Measurements from ENCODE around the gene ARID2.
A peak's percentile ranks its signal among the peaks of the same experiment; 100 is the strongest.

The ARID2 gene

DNA sequence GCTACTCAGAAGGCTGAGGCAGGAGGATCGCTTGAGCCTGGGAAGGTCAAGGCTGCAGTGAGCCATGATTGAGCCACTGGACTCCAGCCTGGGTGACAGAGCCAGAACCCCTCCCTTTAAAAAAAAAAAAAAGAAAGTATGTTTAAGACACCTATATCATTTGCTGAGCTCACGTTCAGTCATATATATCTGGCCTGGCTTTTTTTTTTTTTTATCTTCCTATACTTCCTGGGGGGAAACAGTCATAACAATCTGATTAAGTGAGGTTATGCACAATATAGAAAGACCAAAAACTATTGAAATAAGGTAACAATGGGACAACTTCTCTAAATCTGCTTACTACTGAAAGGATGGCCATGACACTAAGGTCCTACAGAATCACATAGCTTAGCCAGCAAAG is 9.4 kb upstream of the ARID2 start:
- H3K9me3 ChIP-seq (ENCODE audit: control insufficient read depth, low read length) = no peaks in the 10 kb centered on the region
- no peak overlapping the region for H2BK15ac ChIP-seq (ENCODE audit: low read depth, poor library complexity, severe bottlenecking)
- H3K18ac ChIP-seq (ENCODE audit: low read depth in 1 of 2, low read length in 2 of 2) = no peak overlapping the region
- no peak overlapping the region for H2BK12ac ChIP-seq (ENCODE audit: low read length in 2 of 2)
- H3K27me3 ChIP-seq (ENCODE audit: control insufficient read depth in 1 of 2, insufficient read depth in 1 of 2, low read length in 2 of 2) = no peaks in the 10 kb centered on the region
- H2AFZ ChIP-seq (ENCODE audit: low read depth, low read length) = no peak overlapping the region
- no peak overlapping the region for H4K8ac ChIP-seq (ENCODE audit: low read length)
- no peak overlapping the region for H3K14ac ChIP-seq (ENCODE audit: low read length in 2 of 2)
- no peak overlapping the region for H2AK5ac ChIP-seq (ENCODE audit: low read length, severe bottlenecking)
- H3K79me1 ChIP-seq (replicated peaks; ENCODE audit: low read length, poor library complexity, severe bottlenecking) = peaks cover 19% of the 10 kb centered on the region
- no peak overlapping the region for H3K9ac ChIP-seq (ENCODE audit: low read length)
- no peak overlapping the region for H3K4ac ChIP-seq (ENCODE audit: low read depth in 1 of 2, low read length in 2 of 2)
- no peak overlapping the region for H2BK5ac ChIP-seq (ENCODE audit: low read depth, low read length, poor library complexity, severe bottlenecking)
- H2BK120ac ChIP-seq (ENCODE audit: low read depth, low read length) = no peak overlapping the region
- peaks cover 0 to 3% of the 10 kb centered on the region in 2 experiments for H3K36me3 ChIP-seq (ENCODE audit: control insufficient read depth in 1 of 2, insufficient read depth in 2 of 2, low read depth in 1 of 2, low read length in 2 of 2)
- WGBS = 82% methylated on average over 1 of the region's 2 CpGs
- no peak for DNase-seq
- H3K4me3 ChIP-seq (ENCODE audit: insufficient read depth in 1 of 2, low read depth in 1 of 2, low read length in 2 of 2) = no peak overlapping the region
- H4K91ac ChIP-seq (ENCODE audit: low read length) = no peak overlapping the region
- H3K23ac ChIP-seq (ENCODE audit: low read length in 2 of 2) = no peak overlapping the region
- no peaks in the 10 kb centered on the region for H3K4me1 ChIP-seq (ENCODE audit: control insufficient read depth, insufficient read depth, low read depth, low read length)
- no peak overlapping the region for H3K27ac ChIP-seq (ENCODE audit: low read length, poor library complexity, severe bottlenecking)
- no peak overlapping the region for H3K4me2 ChIP-seq (ENCODE audit: low read length, poor library complexity, severe bottlenecking)

DNA sequence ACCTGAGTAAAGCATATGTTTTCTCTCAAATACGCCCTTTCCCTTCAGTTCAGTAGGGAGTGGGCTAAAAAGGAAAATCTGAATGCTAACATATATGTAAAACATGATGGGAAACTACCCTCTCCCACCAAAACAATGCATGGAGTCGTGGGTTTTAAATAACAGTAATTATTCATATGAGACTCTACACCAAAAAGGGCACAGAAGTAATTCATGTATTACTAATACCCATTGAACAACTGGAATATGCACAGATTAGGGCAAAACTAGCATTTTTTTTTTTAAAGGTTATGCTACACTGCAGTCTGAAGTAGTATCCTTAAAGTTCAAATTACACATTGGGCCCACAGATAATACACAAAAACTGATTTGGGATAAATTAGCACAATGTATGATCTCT is 8.1 kb upstream of the ARID2 start:
- H2BK5ac ChIP-seq (ENCODE audit: low read depth, low read length, poor library complexity, severe bottlenecking) = no peak overlapping the region
- WGBS = no CpG with 5 or more reads among the region's 2 CpGs

DNA sequence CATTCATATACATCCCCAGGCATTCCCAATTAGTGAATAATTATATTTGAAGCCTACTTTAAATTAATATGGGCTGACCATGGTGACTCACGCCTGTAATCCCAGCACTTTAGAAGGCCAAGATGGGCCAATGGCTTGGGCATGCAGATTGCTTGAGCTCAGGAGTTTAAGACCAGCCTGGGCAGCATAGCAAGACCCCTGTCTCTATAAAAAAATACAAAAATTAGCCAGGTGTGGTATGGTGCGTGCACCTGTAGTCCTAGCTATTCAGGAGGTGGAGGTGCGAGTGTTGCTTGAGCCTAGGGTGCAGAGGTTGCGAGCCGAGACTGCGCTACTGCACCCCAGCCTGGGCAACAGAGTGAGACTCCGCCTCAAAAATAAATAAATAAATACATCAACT is 7.6 kb upstream of the ARID2 start:
- Histone ChIP-seq H3K9me3 (ENCODE audit: control insufficient read depth, low read length) (no peaks in the 10 kb centered on the region), H3K9ac (ENCODE audit: low read length) (no peak overlapping the region), H3K4me3 (ENCODE audit: insufficient read depth in 1 of 2, low read depth in 1 of 2, low read length in 2 of 2) (no peak overlapping the region), H3K27me3 (ENCODE audit: control insufficient read depth in 1 of 2, insufficient read depth in 1 of 2, low read length in 2 of 2) (no peaks in the 10 kb centered on the region), H3K4me2 (ENCODE audit: low read length, poor library complexity, severe bottlenecking) (no peak overlapping the region), H2BK5ac (ENCODE audit: low read depth, low read length, poor library complexity, severe bottlenecking) (no peak overlapping the region), H3K18ac (ENCODE audit: low read depth in 1 of 2, low read length in 2 of 2) (no peak overlapping the region), H3K4me1 (ENCODE audit: control insufficient read depth, insufficient read depth, low read depth, low read length) (no peaks in the 10 kb centered on the region), H2BK12ac (ENCODE audit: low read length in 2 of 2) (no peak overlapping the region), H3K23ac (ENCODE audit: low read length in 2 of 2) (no peak overlapping the region), H3K27ac (ENCODE audit: low read length, poor library complexity, severe bottlenecking) (no peak overlapping the region), H2AFZ (ENCODE audit: low read depth, low read length) (no peak overlapping the region), H4K91ac (ENCODE audit: low read length) (no peak overlapping the region), H2BK15ac (ENCODE audit: low read depth, poor library complexity, severe bottlenecking) (no peak overlapping the region), H3K14ac (ENCODE audit: low read length in 2 of 2) (no peak overlapping the region), H3K4ac (ENCODE audit: low read depth in 1 of 2, low read length in 2 of 2) (no peak overlapping the region), H3K36me3 (ENCODE audit: control insufficient read depth in 1 of 2, insufficient read depth in 2 of 2, low read depth in 1 of 2, low read length in 2 of 2) (peaks cover 0 to 3% of the 10 kb centered on the region in 2 experiments), H2BK120ac (ENCODE audit: low read depth, low read length) (no peak overlapping the region), H2AK5ac (ENCODE audit: low read length, severe bottlenecking) (no peak overlapping the region), H4K8ac (ENCODE audit: low read length) (no peak overlapping the region), H3K79me1 (replicated peaks; ENCODE audit: low read length, poor library complexity, severe bottlenecking) (peaks cover 19% of the 10 kb centered on the region)
- no peak for DNase-seq
- 98% methylated on average over 5 of the region's 7 CpGs for WGBS

More for the DNA sequence above, 8.1 kb upstream of the ARID2 start:
- Histone ChIP-seq H3K4me1 (ENCODE audit: control insufficient read depth, insufficient read depth, low read depth, low read length) (no peaks in the 10 kb centered on the region), H3K9ac (ENCODE audit: low read length) (no peak overlapping the region), H4K8ac (ENCODE audit: low read length) (peak overlapping the region; percentile 50), H3K9me3 (ENCODE audit: control insufficient read depth, low read length) (no peaks in the 10 kb centered on the region), H3K4ac (ENCODE audit: low read depth in 1 of 2, low read length in 2 of 2) (no peak overlapping the region), H2BK120ac (ENCODE audit: low read depth, low read length) (no peak overlapping the region), H3K18ac (ENCODE audit: low read depth in 1 of 2, low read length in 2 of 2) (no peak overlapping the region), H2AFZ (ENCODE audit: low read depth, low read length) (no peak overlapping the region), H3K4me3 (ENCODE audit: insufficient read depth in 1 of 2, low read depth in 1 of 2, low read length in 2 of 2) (no peak overlapping the region), H3K27me3 (ENCODE audit: control insufficient read depth in 1 of 2, insufficient read depth in 1 of 2, low read length in 2 of 2) (no peaks in the 10 kb centered on the region), H2BK12ac (ENCODE audit: low read length in 2 of 2) (no peak overlapping the region), H2BK15ac (ENCODE audit: low read depth, poor library complexity, severe bottlenecking) (no peak overlapping the region), H3K27ac (ENCODE audit: low read length, poor library complexity, severe bottlenecking) (no peak overlapping the region), H3K23ac (ENCODE audit: low read length in 2 of 2) (no peak overlapping the region), H4K91ac (ENCODE audit: low read length) (no peak overlapping the region), H3K36me3 (ENCODE audit: control insufficient read depth in 1 of 2, insufficient read depth in 2 of 2, low read depth in 1 of 2, low read length in 2 of 2) (peaks cover 0 to 3% of the 10 kb centered on the region in 2 experiments), H2AK5ac (ENCODE audit: low read length, severe bottlenecking) (no peak overlapping the region), H3K14ac (ENCODE audit: low read length in 2 of 2) (no peak overlapping the region), H3K4me2 (ENCODE audit: low read length, poor library complexity, severe bottlenecking) (no peak overlapping the region), H3K79me1 (replicated peaks; ENCODE audit: low read length, poor library complexity, severe bottlenecking) (peaks cover 19% of the 10 kb centered on the region)
- DNase-seq = no peak

DNA sequence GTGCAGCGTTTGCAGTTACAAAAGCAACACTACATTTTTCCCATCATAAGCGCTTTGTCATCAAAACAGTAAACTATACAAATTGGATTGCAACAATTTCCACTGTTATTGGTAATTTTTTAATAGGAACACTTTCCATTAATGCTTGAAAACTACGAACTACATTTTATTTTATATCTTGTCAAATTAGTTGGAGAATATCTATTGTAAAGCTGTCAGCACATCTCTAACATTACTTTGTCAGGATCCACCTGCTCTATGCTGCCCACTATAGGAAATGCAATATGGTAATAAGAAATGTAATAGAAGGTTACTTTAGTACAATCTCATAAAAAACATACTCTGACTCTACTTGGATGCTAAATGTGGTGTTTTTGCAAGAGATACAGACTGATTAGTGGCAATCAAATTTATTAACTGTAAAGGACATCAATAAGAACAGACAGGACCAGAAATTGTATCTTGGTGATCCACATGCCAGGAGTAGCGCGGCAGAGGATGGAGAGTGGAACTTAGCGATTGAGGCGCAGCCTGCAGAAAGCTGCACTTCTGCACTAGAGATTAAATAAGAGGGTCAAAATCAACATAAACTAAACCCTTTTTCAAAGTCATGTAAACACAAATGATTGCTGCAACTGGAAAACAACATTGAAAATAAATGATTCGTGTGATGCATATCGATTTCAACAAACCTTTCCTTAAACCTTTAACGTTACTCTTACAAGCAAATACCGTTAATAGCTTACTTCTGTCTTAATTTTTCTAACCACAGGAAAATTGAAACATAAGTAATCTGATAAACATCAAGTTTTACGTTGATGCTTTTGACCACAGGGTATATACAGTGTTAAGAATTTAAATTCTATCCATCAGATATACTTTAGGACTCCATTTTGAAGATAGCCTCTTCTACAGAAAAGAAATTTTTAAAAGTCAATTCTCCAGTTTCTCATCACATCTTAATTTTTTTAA is 3.6 kb upstream of the ARID2 start:
- H2AFZ ChIP-seq (ENCODE audit: low read depth, low read length) = no peak overlapping the region
- no peaks in the 10 kb centered on the region for H3K27me3 ChIP-seq (ENCODE audit: control insufficient read depth in 1 of 2, insufficient read depth in 1 of 2, low read length in 2 of 2)
- peaks cover 0 to 3% of the 10 kb centered on the region in 2 experiments for H3K36me3 ChIP-seq (ENCODE audit: control insufficient read depth in 1 of 2, insufficient read depth in 2 of 2, low read depth in 1 of 2, low read length in 2 of 2)
- no peak overlapping the region for H2BK15ac ChIP-seq (ENCODE audit: low read depth, poor library complexity, severe bottlenecking)
- H4K8ac ChIP-seq (ENCODE audit: low read length) = no peak overlapping the region
- 5% methylated on average over 6 of the region's 12 CpGs for WGBS
- H2BK120ac ChIP-seq (ENCODE audit: low read depth, low read length) = no peak overlapping the region
- H3K79me1 ChIP-seq (replicated peaks; ENCODE audit: low read length, poor library complexity, severe bottlenecking) = peaks cover 9% of the 10 kb centered on the region
- no peak overlapping the region for H2BK5ac ChIP-seq (ENCODE audit: low read depth, low read length, poor library complexity, severe bottlenecking)
- H3K4me2 ChIP-seq (ENCODE audit: low read length, poor library complexity, severe bottlenecking) = peak overlapping the region; percentile 80
- H2AK5ac ChIP-seq (ENCODE audit: low read length, severe bottlenecking) = no peak overlapping the region
- H3K4me1 ChIP-seq (ENCODE audit: control insufficient read depth, insufficient read depth, low read depth, low read length) = no peaks in the 10 kb centered on the region
- peak overlapping the region; percentile 56 to 91 for H3K4me3 ChIP-seq (ENCODE audit: insufficient read depth in 1 of 2, low read depth in 1 of 2, low read length in 2 of 2)
- no peak overlapping the region for H3K18ac ChIP-seq (ENCODE audit: low read depth in 1 of 2, low read length in 2 of 2)
- H3K27ac ChIP-seq (ENCODE audit: low read length, poor library complexity, severe bottlenecking) = no peak overlapping the region
- no peak overlapping the region for H3K14ac ChIP-seq (ENCODE audit: low read length in 2 of 2)
- H3K4ac ChIP-seq (ENCODE audit: low read depth in 1 of 2, low read length in 2 of 2) = no peak overlapping the region
- H2BK12ac ChIP-seq (ENCODE audit: low read length in 2 of 2) = no peak overlapping the region
- no peaks in the 10 kb centered on the region for H3K9me3 ChIP-seq (ENCODE audit: control insufficient read depth, low read length)
- peak; percentile 68 for DNase-seq
- peak overlapping the region; percentile 98 for H3K9ac ChIP-seq (ENCODE audit: low read length)
- no peak overlapping the region for H4K91ac ChIP-seq (ENCODE audit: low read length)
- H3K23ac ChIP-seq (ENCODE audit: low read length in 2 of 2) = no peak overlapping the region

All from mesenchymal stem cell (in vitro differentiated cells and primary cell).